GM19035 (cell line): ENCODE results near the gene TRMT61A.
A peak's percentile ranks its signal among the peaks of the same experiment; 100 is the strongest.

Experiments used
- ATAC-seq: cut with Tn5 transposase; IDR thresholded peaks from one replicate; pipeline ENCODE4 v1.9.1; 2021; ENCODE audit not compliant: unreplicated experiment

The TRMT61A gene

DNA sequence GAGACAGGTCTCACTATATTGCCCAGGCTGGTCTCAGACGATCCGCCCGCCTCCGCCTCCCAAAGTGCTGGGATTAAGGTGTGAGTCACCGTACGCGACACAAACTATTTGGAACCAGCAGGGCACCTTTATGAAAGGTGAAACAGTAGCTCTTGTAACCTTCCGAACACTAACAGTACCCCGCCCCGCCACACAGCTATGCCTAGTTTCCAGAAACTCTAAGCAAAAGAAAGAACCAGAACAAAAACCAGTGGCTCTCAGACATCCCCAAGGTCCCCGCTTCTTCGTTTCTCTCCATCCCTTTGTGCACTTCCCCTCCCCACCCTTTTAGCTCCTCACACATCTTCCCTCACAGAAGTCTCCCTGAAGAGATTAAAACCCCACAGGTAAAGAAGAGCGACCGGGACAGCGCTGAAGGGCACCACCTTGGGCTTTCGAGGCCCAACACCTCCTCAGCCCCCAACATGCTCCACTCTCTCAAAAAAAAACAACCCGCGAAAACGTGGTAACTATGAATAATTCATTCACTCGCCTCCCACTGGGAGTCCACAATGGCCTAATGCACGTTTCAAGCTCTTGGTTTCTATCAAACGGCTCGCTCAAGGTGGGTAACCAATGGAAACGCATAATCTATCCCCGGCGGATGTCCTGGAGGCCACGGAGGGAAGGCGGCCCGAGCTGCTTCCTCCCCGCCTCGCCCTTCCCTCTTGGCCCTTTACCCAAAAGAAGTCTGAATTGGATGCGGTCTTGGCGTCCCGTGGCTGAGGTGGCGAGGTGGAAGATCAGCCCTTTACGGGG, 32.6 kb downstream of the TRMT61A start:
- ATAC-seq, result peak; percentile 16

DNA sequence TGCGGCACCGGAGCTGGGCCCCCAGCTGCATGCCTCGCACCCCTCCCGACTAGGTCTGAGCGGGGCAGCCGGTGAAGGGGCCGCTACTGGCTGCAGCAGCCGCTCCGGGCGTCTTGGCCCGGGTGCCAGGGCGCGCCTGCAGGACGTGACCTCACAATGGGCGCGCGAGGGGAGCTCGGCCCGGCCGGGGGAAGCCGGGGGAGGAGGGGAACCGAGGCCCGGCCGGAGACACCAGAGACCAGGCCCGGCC, 33.1 kb downstream of the TRMT61A start:
- ATAC-seq, result no peak

DNA sequence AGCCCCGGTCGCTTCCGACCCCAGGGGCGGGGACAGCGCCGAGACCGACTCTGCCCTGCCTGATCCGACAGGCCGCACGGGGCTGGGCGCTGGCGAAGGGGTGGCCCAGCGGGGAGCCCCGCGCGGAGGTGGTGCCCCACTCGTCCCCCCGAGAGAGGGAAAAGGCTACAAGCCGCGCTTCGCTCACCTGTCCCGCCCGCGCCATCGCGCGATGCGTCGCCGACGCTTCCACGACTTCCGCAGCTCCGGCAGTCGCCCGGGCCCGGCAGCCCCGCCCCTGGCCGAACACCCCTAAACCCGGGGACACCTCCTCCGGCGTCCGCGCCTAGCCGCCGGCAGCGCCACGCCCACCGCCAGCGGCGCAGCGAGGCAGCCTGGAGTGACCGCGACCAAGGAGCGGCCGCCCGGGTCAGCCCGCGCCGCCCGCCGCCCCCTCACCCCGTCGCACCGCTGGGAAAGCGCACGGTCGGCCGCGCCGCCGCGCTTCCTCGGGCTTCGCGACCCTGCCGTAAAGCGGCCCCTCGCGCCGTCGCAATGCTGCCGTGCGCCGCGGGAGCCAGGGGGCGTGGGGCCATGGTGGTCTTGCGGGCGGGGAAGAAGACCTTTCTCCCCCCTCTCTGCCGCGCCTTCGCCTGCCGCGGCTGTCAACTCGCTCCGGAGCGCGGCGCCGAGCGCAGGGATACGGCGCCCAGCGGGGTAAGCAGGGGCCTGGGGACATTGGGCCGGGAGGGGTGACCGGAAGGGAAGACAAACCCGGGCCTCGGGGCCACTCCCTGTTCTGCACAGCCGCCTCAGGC, 33.6 kb downstream of the TRMT61A start, which contains the start of the genes BAG5 and COA8:
Gene BAG5, minus strand, starts transcription at position 229 of the 797 bp plus-strand sequence. CDS start 1,493 bp downstream, outside the sequence.
Gene COA8, plus strand, starts transcription at position 532 of the 797 bp plus-strand sequence. Its CDS starts 42 bp downstream, at position 574.
- peak; percentile 83 for ATAC-seq

DNA sequence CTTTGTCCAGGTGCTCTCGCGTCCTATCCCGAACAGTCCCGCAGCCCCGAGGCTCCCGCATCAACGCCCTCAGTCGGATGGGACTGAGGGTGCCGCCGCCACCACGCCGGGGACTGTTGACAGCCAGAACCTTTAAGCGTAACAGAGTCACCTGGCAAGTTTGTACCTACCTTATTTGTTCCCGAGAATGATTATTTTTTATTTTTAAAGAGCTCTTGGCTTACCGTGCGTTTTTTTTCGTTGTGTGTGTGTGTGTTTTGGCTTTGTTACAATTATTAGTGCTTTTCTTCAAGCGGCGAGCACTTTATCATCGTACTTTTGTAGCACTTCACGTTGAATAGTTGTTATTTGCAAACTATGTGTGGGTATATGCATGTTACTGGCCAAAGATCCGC, 34.2 kb downstream of the TRMT61A start:
- ATAC-seq, result no peak

DNA sequence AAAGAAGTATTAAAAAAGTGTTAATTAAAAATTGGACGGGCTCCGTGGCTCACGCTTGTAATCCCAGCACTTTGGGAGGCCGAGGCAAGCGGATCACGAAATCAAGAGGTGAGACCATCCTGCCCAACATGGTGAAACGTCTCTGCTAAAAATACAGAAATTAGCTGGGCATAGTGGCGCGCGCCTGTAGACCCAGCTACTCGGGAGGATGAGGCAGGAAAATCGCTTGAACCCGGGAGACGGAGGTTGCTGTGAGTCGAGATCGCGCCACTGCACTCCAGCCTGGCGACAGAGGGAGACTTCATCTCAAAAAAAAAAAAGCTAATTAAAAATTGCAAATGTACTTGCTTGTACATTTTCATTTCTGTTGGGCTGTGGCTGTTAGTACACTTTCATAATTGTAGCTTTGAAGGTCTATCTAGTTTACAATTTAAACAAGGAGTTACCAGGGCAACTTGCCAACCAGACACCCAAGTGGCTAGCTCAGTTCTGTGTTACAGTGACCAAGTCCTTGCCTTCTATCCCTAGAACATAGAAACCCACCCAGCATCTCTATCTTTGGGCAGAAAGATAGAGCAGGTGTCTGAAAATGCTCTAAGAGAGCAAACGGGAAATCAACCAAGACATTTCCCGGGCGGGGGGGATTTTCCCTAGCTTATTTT, 35.0 kb downstream of the TRMT61A start:
- ATAC-seq, result no peak

DNA sequence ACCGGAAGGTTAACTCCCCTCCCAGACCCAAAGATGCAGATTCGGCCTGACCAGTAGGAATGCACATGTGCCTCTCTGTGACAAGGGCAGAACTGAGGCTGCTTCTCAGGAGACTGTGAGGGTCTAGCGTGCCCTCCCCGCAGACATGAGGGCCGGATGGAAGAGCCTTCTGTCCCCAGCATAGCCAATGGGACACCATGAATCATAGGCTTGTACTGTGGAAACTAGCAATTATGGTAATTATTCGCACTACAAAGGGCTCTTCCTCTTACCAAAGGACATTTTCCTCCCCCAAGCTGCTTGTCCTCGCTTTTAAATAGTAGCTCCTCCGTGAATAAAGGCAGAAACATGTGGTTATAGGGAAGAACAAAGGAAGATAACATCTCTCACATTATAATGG, 40.0 kb downstream of the TRMT61A start:
- ATAC-seq, result no peak

DNA sequence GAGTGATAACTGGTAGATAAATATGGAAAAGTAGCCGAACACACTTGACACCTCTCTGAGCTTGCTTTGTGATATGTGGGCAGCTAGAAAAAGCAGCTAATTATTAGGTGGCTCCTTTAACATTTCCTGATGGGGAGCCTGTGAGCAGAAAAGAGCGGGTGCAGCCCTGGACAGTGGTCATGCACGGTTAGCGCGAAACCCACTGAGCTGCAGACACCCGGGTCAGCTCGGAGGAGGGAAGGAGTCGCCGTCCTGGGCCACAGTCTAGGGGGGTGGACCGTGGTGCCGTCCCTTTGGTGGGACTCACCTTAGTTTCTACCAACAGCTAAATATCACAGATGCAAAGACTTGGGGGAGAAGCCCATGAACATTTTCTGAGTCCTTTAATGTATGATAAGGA, 40.4 kb downstream of the TRMT61A start:
- no peak for ATAC-seq

DNA sequence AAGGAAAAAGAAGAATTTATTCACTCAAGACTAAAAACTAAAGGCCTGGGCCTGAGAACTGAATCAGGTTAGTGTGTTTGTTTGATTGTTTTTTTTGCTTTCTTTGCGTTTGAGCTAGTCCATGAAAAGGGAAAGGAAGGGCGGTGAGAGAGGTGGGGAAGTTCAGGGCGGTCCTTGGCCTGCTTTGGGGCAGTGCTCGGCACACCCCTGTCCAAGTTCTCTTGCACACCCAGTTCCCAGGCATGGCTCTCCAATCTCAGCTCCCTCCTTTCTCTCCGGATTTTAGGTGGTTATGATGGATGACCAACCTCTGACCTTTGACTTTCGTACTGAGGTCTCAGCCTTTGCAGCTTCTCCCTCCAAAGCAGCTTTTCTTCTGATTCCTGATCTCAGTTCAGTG, 45.1 kb downstream of the TRMT61A start:
- ATAC-seq, result no peak

DNA sequence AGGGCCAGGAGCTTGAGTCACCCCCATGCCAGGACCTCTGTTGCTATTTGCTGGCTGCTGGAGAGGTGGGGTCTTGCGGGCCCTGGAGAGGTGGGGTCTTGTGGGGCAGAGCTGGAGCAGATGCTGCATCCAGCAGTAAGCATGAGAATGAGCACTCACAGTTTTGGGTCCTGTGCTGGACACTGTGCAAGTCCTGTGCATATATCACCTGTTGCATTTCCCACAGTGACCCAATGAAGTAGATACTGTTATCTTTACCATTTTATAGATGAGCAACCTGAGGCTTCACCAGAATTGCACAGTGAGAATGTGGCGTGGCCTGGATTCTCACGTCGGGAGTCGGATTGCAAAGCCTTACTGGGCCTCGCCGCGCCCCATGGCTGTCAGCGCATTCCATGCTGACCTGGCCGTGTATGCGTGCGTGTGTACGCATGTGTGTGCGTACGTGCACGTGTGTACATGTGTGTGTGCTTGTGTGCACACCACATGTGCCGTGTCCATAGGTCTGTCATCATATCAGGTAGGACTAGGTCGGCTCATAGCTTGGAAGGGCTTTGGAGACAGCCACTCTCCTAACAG, 45.8 kb downstream of the TRMT61A start:
- no peak for ATAC-seq

DNA sequence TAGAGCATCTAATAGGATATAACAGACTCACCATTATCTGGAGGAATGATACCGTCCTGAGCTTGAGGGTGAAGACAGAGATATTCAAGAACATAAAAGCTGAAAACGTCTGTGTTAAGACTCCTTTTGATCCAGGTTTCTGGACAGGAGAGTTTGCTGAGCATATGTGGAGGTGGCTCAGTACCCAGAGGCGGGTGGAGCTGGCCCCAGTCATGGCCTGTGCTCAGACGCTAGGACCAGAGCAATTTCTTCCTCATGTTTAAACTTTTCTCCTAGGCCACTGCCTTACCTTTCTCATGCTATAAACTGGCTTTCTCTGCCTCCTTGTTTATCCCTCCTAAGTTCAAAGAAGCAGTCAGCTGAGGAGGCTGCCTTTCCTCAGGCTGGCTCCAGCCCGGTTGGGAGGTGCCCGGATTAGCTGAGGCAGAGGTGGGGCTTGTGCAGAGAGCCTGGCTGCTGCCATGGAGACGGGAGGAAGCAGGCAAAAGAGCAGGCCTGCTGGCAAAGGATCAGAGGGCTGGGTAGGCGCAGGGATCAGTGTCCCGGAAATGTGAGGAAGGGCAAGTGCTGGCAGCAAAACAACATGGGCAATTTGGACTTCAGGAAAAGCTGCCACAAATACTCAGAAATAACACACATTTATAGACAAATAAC, 47.5 kb downstream of the TRMT61A start:
- no peak for ATAC-seq

DNA sequence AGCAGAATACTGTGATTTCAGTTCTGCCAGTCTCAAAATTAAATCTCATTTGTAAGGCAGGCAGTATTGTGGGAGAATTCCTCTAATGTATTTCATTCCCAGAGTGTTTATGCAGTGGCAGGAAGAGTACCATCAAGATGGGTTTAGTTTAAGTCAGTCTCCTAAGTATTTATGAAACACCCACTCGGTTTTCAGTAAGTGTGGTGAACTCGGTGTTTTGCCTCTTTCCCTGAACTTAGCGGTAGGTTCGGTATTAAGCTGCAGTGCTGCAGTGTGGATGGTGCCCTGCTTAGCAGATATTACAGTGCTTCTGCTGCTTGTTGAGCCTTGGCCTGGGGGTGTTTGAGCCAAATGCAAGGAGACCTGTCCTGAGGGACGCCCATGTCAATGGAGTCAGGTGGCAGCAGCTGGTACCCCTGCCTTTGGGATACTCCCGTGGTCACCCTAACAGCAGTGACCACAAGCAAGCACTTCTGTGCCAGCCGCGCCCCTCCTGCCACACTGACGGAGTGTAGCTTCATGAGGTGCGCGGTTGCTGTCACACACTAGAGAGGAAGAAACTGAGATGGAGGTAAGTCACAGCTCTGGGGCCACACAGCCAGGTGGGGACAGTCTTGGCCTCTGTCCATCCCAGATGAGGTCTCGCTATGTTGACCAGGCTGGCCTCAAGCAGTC, 49.5 kb downstream of the TRMT61A start:
- no peak for ATAC-seq

DNA sequence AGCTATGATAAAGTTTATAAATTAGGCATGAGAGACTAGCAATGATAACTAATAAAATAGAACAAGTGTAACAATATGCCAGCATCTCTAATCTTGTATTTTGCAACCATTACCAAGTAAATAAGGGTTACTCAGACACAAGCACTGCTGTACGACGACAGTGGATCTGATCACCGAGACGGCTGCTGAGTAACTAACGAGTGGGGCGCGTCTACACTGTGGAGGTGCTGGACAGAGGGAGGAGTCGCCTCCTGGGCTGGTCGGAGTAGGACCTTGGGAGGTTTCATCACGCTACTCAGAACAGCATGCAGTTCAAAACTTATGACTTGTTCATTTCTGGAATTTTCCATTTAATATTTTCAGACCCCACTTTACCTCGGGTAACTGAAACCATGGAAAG, 52.2 kb downstream of the TRMT61A start:
- no peak for ATAC-seq

DNA sequence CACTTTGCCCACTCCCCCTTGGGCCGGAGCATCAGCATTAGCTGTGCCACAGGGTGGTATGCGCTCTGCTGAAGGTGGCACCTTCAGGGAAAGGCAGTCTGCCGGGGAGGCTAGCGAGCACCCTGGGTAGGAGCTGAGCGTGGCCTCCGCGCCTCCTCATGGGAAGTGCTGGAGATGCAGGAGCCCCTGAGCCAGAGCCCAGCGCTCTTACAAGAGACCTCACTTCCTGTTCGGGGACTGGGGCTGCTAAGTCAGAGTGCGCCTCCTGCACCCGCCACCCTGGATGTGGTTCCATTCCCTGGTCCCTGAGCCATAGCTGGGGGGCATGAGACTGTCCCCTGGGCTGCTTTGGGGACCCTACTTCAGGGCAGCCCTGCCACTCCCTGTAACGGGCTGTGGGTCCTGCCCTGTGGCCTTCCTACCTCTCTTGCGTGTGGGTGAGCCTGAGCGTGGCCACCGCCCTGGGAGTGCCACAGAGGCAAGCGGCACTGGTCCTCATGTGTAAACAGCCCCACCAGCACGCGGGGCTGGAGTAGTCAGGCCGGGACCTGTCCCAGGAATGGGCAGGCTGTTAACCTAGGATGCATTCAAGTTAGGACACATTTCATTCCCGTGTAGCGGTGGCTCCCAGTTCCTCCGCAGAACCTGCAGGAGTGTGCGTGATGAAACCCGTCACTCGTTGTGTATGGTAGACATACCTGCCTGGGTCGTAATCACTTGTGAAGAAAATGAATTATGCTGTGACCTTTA, 53.1 kb downstream of the TRMT61A start:
- no peak for ATAC-seq

DNA sequence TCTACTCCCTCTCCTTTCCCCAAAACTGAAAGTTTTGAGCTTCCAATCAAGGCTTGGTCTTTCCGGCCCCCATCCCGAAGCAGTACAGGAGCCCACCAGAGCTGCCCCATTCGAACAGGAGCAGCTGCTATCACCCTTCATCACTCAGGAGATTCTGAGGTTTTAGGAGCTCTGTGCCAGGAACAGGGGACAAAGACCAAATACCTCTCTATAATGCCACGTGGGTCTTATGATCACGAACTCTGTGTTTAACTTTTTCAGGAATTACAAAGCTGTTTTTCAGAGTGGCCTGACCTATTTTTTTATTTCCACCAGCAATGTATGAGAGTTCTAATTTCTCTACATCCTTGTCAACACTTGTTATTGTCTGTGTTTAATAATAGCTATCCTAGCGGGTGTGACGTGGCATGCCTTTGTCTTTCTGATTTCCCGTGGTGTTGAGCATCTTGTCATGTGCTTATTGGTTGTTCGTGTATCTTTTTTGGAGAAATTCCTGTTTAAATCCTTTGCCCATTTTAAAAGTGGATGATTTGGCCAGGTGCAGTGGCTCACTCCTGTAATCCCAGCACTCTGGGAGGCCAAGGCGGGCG, 55.4 kb downstream of the TRMT61A start:
- ATAC-seq, result no peak
